Subcutaneous abdominal adipose tissue (tissue), 5 donors: ENCODE data around the gene RNASE7.

Experiments used
- H3K27ac ChIP-seq: one replicate; pipeline ENCODE4 v1.7.0; 2013; ENCODE audit warnings: low read depth, mild to moderate bottlenecking, inconsistent platforms, low read length, moderate library complexity
- H3K27me3 ChIP-seq, 5 donors: one replicate each; pipeline ENCODE4 v1.7.0; 2013; ENCODE audit warnings: low read length in 5 of 5, inconsistent platforms in 1 of 5; ENCODE audit not compliant: control insufficient read depth in 5 of 5, insufficient read depth in 4 of 5
- H3K36me3 ChIP-seq, 5 donors: one replicate each; pipeline ENCODE4 v1.7.0; 2013; ENCODE audit warnings: low read length in 5 of 5; ENCODE audit not compliant: control insufficient read depth in 5 of 5, insufficient read depth in 5 of 5
- H3K4me1 ChIP-seq, 5 donors: one replicate each; pipeline ENCODE4 v1.7.0; 2013; ENCODE audit warnings: low read length in 5 of 5, mild to moderate bottlenecking in 3 of 5, moderate library complexity in 1 of 5; ENCODE audit not compliant: control insufficient read depth in 5 of 5, insufficient read depth in 5 of 5
- H3K4me3 ChIP-seq, 5 donors: one replicate each; pipeline ENCODE4 v1.7.0; 2013; ENCODE audit warnings: low read length in 5 of 5, low read depth in 1 of 5
- H3K9ac ChIP-seq, 5 donors: one replicate each; pipeline ENCODE4 v1.7.0; 2013; ENCODE audit warnings: low read length in 5 of 5, mild to moderate bottlenecking in 4 of 5, moderate library complexity in 3 of 5
- H3K9me3 ChIP-seq, 5 donors: one replicate each; pipeline ENCODE4 v1.7.0; 2013; ENCODE audit warnings: low read length in 5 of 5; ENCODE audit not compliant: control insufficient read depth in 5 of 5
- donor health status: healthy.
- donor health status: healthy.
- donor health status: healthy.
- donor health status: healthy.
- donor health status: healthy.

RNASE7 gene

DNA sequence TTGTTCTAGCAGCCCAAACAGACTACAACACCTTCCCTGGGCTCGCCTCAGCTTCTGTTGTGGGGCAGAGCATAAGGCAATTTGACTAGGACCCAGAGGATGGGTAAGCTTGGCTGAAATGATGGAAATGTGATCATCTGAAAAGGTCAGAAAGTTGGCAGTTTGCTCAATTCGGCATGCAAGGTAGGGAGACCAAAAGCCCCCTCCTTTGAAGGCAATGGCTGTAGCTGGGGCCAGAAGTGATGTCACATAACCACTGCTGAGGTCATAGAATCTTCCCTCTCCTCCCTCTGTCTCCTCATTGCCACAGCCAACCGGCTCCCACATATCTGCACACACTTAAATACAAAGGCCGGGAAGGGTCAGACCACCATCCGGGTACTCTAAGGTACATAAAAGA lies 12.2 kb upstream of the RNASE7 start, which contains the start of gene TPPP2:
Gene TPPP2 (plus strand): TSS at position 301 of the 400 bp plus-strand sequence. CDS start 365 bp downstream, outside the sequence.
- H3K4me3 ChIP-seq, result no peak within 1 kb of the TSS
- H3K27ac ChIP-seq, result no peak within 1 kb of the TSS
- no peaks in the 10 kb centered on the region for H3K36me3 ChIP-seq
- H3K9me3 ChIP-seq, result no peaks in the 10 kb centered on the region
- H3K9ac ChIP-seq, result no peak within 1 kb of the TSS
- H3K27me3 ChIP-seq, result no peaks in the 10 kb centered on the region
- H3K4me1 ChIP-seq, result peaks cover 0 to 16% (median 9%) of the 10 kb centered on the region in 5 donors

DNA sequence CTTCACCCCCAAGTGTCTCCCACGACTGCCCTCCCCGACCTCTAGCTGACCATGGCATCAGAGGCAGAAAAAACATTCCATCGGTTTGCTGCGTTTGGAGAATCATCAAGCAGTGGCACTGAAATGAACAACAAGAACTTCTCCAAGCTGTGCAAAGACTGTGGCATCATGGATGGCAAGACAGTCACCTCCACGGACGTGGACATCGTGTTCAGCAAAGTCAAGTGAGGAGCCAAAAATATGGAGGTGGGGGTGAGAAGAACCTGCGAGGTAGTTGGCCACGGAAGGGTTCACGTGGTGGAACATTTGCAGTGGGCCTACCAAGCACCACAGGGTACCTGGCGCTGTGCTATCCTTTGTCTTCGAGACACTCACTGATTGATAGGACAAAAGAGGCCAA lies 11.6 kb upstream of the RNASE7 start:
- peaks cover 0 to 13% (median 5%) of the 10 kb centered on the region in 5 donors for H3K4me1 ChIP-seq
- no peaks in the 10 kb centered on the region for H3K27me3 ChIP-seq
- H3K36me3 ChIP-seq, result no peaks in the 10 kb centered on the region
- H3K9ac ChIP-seq, result no peak overlapping the region
- H3K9me3 ChIP-seq, result no peaks in the 10 kb centered on the region
- no peak overlapping the region for H3K4me3 ChIP-seq
- H3K27ac ChIP-seq, result no peak overlapping the region

DNA sequence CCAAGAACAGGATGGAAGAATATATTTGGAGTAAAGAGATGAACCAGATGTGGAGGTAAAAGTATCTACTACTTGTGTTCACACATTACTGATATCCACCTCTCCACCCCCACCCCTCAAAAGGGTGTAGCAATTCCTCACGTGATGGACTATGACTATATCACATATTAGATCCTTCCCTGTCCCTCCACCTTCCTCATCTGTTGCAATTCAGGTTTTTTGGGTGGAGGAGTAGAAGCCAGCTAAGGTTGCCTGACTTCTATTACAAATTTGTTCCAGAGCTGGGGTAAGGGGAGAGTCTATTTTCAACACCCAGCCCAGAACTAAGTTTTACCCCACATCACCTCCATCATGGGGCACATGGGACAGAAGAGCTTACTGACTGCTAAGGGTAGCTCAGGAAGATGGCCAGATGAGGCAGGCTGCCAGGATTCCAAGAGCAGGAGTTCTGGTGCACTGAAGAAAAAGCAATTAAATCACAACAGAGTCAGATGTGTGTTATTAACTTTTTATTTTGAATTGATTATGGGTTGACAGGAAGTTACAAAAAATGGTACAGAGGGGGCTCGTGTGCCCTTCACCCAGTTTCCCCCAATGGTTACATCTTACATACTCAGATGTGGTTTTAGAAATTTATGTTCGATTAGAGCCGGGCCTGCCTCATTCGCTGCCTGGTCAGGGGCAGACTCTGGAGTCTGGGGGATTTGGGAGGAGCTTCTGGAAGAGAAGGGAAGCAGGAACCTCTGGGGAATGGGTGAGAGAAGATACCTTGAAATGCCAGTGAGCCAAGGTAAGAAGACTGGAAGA lies 9.6 kb upstream of the RNASE7 start:
- Histone ChIP-seq H3K4me3 (no peak overlapping the region), H3K36me3 (no peaks in the 10 kb centered on the region), H3K4me1 (no peaks in the 10 kb centered on the region)

DNA sequence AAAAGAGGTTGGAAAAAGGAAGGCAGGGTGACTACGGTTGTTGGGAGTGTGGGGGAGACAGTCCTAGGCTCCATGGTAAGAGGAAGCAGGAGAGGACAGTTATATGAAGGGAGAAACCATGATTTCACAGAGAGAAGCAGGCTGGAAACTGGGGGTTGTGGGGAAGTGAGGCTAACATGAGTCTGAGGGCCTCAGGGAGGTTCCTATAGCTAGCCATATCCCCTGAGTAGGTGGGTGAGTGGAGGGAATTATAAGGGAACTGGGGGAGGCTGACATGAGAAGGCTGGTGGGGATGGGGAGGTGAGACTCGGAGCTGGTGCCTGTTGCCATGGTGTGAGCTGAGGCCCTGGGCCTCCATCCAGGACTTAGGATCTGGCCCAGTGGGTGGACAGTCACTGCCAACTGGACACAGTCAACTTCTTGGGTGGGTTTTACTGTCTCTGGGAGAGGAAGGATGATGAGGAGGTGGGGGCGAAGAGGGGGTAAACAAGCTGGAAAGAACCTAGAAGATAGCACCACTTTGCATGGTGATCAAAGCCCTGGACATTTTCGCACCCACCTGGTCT lies 8.9 kb upstream of the RNASE7 start:
- no peak overlapping the region for H3K4me3 ChIP-seq
- H3K9me3 ChIP-seq, result no peaks in the 10 kb centered on the region
- no peaks in the 10 kb centered on the region for H3K27me3 ChIP-seq
- H3K27ac ChIP-seq, result no peak overlapping the region
- H3K9ac ChIP-seq, result no peak overlapping the region
- H3K36me3 ChIP-seq, result no peaks in the 10 kb centered on the region
- peaks cover 0 to 3% (median 0%) of the 10 kb centered on the region in 5 donors for H3K4me1 ChIP-seq

More for the DNA sequence above, 9.6 kb upstream of the RNASE7 start:
- no peak overlapping the region for H3K27ac ChIP-seq
- H3K9me3 ChIP-seq, result no peaks in the 10 kb centered on the region
- no peak overlapping the region for H3K9ac ChIP-seq
- no peaks in the 10 kb centered on the region for H3K27me3 ChIP-seq

DNA sequence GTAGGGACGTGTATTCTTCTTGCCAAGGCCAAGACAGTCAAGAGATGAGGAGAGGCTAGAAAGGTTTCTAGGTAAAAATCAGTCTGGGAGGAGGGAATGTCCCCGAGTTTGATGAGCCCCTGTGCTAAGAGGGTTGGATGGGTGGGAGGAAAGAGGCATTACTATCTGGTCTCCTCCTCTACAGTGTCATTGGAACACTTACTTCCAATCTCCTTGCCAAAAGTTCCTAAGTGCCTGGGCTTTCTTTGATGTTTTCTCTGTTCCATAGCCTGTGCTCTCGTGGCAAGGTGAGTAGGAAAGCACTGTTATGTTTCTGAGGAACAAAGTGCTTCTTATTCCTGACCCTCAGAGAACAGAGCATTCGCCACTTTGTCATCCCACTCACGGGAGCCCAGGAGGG lies 7.5 kb upstream of the RNASE7 start, which contains the start of gene RNASE13:
Gene RNASE13 (minus strand): TSS at position 101 of the 400 bp plus-strand sequence. CDS start 519 bp downstream, outside the sequence.
- H3K9ac ChIP-seq, result no peak within 1 kb of the TSS
- H3K4me3 ChIP-seq, result no peak within 1 kb of the TSS
- H3K36me3 ChIP-seq, result no peaks in the 10 kb centered on the region
- no peaks in the 10 kb centered on the region for H3K27me3 ChIP-seq
- H3K27ac ChIP-seq, result no peak within 1 kb of the TSS
- H3K9me3 ChIP-seq, result no peaks in the 10 kb centered on the region
- peaks cover 3 to 18% (median 14%) of the 10 kb centered on the region in 5 donors for H3K4me1 ChIP-seq

DNA sequence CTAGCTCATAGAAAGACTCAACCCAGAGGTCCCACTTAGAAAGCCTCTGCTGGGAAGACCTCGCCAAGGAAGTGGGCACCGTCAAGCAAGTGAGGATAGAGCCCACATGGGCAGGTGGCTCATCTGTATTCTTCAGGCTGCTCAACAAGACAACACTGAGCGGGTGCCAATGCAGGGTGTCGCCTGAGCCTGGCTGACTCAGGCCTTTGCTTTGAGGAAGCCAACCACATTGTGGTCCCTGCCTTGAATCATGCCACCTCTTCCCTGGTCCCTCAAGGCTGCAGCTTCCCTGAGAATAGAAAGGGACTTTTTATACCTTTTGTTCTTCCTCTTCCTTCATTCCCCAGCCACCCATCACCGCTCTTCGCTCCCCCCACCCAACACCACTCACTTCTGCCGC lies 5.4 kb upstream of the RNASE7 start:
- Histone ChIP-seq H3K4me3 (no peak overlapping the region), H3K9ac (no peak overlapping the region), H3K27me3 (no peaks in the 10 kb centered on the region), H3K36me3 (no peaks in the 10 kb centered on the region), H3K27ac (no peak overlapping the region), H3K9me3 (no peaks in the 10 kb centered on the region), H3K4me1 (peaks cover 6 to 21% (median 20%) of the 10 kb centered on the region in 5 donors)

DNA sequence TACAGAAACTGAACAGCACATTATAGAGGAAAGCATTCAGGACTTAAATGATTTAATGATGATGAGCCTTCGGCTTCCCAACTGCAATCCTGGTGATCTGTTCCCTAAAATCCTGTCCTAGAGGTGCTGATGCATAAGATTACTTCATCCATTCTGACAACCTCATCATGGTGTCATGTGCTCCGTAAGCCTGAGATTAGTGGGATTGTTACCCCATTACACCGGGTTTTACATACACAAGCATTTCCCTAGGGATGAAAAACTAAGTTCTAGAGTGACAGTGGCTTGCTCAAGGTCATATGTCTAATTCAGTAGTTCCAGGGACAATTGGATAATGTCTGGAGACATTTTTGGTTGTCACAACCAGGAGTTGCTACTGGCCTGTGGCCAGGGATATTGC lies 5.0 kb upstream of the RNASE7 start:
- H3K27ac ChIP-seq, result no peak overlapping the region

DNA sequence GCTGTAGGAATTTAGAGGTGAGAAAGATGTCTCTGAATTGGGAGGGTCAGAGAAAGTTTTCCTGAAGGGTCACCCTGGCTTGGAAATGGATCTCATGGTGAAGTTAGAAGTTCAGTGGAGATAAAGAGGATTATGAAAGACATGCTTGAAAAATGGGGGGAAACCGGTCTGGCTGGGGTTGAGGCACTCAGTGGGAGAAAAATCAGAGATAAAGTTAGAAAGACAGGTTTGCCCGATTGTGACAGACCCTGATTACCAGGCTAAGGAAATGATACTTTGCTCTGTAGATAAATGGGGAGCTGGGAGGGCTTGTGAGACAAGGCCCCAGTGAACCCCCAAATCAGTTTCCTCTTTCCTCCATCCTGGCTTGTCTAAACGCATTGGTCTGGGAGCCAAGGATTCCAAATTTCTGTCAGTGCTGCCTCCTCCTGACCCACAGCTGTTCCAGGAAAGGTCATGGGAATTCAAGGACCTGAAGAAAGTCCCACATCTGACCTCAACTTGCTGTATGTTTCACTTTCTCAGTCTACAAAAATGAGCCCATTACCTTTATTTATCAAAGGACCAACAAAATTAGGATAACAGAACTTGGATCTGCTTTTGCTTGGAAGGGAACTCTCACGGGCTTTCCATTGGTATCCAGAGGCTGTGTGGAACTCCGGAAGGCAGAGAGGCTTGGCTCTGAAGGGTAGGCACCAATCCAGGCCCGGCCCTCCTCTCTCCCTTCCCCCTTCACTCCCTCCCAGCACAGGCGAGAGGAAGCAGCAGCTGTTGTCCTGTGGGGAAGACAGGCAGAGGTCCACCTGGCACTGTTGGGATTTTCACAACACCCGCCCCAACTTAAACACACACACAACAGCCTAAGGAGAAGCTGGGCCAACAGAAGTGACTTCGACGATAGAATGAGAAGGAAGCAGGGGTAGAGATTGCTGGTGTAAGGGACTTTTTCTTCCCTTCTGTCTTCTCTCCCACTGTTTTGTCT lies 3.4 kb upstream of the RNASE7 start:
- Histone ChIP-seq H3K27ac (peak overlapping the region; percentile 55), H3K4me1 (peaks cover 12 to 37% (median 32%) of the 10 kb centered on the region in 5 donors), H3K4me3 (peak overlapping the region in 1 of 5 donors; percentile 31)

More for the DNA sequence above, 5.0 kb upstream of the RNASE7 start:
- no peak overlapping the region for H3K9ac ChIP-seq
- H3K9me3 ChIP-seq, result no peaks in the 10 kb centered on the region
- no peaks in the 10 kb centered on the region for H3K27me3 ChIP-seq
- H3K4me3 ChIP-seq, result no peak overlapping the region
- no peaks in the 10 kb centered on the region for H3K36me3 ChIP-seq
- peaks cover 6 to 23% (median 20%) of the 10 kb centered on the region in 5 donors for H3K4me1 ChIP-seq

DNA sequence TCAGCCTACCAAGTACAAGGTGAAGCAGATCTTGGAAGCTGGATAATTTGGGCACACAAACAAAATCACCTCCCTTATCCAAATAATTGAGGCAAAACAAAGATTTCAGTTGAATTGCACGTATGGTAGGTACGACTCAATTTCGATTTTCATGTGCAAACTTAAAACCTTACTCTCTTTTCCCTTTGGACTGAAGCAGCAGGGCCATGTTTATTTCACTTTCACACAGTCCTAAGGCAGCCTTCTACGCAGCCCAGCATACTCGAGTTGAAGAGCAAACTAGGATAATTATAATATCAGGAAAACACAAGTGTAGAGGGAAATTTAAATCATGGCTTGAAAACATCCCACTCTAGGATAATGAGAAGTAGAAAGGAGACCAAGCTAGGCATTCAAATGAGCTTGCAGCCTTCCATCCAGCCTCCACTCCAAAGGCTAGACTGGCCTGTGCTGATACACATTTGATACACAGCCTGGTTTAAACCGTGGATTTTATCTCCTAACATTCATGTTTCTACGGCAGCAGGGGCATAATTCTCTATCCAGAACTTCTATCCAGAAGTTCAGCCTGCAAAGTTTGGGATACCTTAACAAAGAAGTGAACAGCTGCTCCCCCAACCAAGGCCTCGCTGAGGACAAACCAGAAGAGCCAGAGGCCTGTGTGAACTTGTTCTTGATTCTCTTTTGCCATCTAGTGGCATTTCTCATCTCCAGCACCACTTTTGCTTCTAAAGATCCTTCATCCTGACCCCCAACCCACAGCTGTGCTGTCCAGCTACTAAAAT lies 2.4 kb upstream of the RNASE7 start:
- Histone ChIP-seq H3K27ac (peak overlapping the region; percentile 55), H3K4me3 (no peak overlapping the region), H3K36me3 (no peaks in the 10 kb centered on the region), H3K9ac (peak overlapping the region in 3 of 5 donors; percentile 9 to 40 (median 24)), H3K9me3 (no peaks in the 10 kb centered on the region), H3K27me3 (no peaks in the 10 kb centered on the region), H3K4me1 (peaks cover 13 to 48% (median 42%) of the 10 kb centered on the region in 5 donors)

More for the DNA sequence above, 3.4 kb upstream of the RNASE7 start:
- Histone ChIP-seq H3K9me3 (no peaks in the 10 kb centered on the region), H3K36me3 (no peaks in the 10 kb centered on the region), H3K9ac (peak overlapping the region in 4 of 5 donors; percentile 9 to 58 (median 37)), H3K27me3 (no peaks in the 10 kb centered on the region)
